Glomerular visceral epithelial cell (primary cell): ENCODE measurements around the gene SGCD.
A peak's percentile ranks its signal among the peaks of the same experiment; 100 is the strongest.

Experiments
- DNase-seq: peaks from one replicate; pipeline ENCODE4 v3.0.0-alpha.2; 2016; ENCODE audit errors: extremely low spot score

Gene SGCD

DNA sequence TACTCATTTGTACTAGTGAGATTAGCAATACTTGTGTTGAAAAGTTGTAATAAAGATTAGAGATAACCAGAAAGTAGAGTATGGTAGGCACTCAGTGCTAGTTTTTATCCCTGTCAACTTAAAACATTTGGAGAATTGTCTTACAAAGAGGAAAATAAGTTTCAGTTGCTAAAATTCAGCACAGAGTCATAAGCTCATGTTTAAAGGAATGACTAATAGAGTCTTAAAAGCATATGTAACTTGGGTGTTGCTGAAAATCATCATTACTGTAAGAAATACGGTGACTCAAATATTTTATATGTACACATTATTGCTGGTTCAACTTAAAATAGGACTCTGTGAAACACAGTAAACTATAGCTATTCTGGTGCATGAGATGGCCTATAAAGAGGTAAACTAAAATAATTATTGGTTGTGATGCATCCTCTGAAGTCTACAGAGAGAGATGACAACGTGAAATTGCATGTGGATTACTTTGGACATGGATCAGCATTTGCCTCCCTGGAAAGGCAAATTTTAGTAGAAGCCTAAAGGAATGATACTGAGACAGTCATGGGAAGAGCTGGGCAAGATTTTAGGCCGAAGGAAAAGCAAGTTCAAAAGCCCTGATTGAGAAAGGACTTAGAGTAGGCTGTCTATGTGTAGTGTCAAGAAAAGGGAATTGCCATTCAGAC, 34.6 kb downstream of the SGCD start:
- no peak for DNase-seq

DNA sequence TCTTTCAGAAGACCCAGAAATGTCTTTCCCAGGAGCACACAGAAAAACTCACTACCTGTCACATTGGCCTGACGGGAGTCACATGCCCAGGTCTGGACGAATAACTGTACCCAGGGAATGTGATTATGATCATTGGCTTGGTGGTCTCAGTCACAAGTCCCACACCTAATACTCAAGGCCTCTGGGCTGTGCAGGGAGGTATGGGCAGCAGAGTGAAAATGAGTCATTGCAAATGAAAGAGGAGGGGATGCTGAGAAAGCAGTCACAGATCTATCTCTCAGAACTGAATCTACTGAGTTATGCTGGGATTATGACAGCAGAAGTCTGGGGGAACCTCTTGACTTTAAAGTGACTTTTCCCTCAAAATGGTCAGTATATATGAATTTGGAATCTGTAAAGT, 36.9 kb downstream of the SGCD start:
- DNase-seq: no peak

DNA sequence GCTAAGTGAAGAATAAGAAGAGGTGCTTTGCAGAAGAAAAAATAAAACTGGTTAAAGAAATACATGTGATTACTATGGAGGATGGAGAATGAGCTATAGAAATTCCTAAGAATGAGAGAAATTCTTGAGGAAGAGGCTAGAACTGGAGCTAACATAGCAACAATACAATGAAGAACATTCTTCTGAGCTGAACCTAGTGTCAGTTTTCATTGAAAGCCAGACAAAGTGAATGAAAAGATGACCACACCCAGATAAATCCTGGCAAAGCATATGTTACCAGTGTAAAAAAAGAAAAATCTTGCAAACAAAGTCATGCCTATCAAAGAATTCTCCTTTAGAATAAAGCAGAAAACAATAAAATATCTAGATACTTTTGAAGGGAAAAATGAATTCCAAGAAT, 39.6 kb downstream of the SGCD start:
- no peak for DNase-seq

DNA sequence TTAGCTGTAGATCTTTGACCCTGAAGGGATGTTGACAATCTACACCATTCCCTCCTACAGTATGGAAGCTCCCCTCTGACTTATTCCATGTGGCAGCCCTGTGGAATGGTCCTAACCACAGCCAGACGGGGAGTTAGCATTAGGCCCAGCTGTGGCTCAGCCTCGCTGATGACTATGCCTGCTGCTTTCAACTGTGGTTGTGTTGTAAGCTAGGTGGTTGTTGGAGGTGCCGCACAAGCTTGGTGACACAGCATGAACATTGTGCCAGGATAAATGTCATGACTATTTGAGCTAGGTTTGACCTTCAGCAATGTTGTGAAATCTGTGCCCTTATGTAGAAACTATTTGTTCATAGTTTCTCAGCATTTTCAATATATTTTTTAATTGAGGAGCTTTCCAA, 40.6 kb downstream of the SGCD start:
- peak; percentile 80 for DNase-seq

DNA sequence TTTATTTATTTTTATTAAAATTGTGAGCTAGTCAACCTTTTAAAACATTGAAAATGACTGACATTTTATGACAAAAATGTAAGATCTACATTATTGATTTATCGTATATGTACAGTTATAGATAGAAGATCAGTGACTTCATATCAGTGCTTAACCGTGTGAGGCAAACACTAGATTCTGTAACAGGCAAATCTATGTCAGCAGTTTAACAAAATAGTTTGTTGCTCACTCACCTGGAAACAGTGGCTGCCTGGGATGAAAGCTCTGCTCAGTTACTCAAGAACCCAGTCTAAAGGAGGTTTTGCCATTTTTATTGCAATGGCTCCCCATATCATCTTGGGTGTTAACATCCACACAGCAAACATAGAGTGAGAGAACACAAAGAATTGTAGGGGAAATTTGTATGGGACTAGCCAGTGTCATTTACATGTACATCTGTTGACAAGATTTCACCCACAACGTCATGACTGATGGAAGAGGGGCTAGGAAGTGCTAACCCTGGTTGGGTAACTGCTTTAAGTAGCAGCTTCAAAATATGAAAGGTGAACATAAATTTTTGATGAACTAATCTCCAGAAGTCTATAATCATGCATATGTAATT, 49.0 kb downstream of the SGCD start:
- no peak for DNase-seq

DNA sequence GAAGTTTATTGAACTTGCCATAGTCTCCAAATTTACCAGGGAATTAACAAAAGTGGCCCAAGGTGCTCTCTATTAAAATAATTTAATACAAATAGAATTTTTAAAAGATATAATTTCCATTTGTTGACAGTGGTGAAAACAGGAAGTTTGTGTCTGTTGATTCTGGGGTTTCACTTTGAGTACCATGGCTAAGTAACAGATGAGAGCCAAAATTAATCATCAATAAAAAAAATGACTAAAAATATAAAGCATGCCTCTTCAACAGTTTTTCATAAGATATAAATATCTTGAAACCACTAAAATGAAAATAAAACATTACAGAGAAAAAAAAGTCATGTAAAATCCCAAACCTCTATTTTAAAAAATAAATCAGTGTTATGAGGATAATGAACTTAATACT, 49.8 kb downstream of the SGCD start:
- DNase-seq: no peak

DNA sequence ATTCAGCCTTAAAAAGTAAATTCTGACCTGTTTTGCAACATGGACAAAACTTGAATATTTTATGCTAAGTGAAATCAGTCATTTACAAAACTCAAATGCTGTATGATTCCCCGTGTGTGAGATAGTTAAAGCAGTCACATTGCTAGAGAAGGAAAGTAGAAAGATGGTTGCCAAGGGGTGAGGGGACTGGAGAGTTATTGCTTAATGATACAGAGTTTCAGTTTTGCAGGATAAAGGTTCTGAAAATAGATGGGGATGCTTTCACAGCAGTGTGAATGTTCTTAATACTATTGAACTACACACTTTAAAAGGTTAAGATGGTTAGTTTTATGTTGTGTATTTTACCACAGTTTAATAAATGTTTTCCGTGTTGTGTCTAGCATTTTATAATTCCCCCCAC, 51.2 kb downstream of the SGCD start:
- no peak for DNase-seq

DNA sequence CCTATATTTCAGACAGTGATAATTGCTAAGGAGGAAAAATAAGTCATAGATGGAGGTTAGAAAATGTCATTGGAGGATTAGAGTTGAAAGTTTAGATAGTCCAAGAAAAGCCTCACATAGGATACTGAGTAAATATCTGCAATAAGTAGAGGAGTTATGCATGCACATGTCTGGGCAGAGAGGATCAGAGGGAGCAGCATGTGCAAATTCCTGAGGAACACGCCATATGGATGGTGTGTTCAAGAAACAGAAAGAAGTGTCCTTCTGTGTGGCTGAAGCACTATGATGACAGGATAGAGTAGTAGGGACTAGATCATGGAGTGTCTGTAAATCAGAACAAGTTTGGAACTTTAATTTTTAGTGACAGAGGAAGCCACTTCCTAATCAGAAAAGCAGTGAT, 52.2 kb downstream of the SGCD start:
- no peak for DNase-seq

DNA sequence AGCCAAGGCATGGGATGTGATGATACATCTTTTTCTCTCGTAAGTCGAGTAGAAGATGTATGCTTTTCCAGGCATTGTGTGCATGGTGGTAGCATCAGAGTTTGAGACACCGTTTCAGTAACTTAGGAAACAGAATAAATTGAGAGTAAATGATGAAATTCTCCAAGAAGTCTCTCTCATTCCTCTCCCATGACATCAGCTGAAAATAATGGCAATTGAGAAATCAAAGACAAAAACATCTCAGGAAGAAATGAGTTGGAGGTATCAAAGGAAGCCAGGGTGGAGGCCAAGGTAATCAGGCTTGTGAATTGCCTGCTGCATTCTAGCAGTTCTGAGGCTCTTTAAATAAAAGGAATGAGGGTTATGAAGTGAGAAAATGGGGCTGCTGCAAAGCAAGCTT, 53.9 kb downstream of the SGCD start:
- peak; percentile 46 for DNase-seq

DNA sequence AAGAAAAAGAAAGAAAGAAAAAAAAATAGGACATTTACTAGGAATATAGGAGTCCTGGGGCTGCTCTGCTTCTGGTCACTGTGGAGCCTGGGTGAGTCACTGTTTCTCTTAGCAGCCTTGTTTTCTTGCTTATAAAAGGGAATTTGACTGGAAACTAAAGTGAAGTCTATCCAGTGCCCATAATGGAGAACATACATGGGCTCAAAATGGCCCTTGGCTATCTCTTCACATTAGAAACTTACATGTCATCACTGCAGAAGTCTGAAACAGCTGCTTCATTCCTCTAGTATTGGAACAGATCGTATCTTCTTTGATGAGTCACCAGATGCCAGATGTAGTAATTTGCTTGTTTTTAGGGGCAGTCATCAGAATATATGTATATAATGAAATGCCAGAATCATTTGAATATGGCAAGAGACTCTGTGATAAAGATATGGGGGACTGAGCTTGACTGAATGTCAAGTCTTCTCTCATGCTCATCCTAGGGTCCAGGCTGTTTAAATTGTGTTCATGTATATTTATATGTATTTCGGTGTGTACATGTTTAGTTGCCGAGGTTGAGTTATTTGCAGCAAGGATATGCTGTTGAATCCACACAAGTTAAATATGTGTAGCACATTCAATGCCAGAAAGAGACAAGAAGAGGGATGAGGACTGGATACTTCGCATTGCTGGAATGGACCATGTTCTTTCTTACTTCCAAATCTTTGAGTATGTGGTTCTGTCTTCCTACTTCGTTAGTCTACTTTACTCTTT, 56.7 kb downstream of the SGCD start:
- no peak for DNase-seq

DNA sequence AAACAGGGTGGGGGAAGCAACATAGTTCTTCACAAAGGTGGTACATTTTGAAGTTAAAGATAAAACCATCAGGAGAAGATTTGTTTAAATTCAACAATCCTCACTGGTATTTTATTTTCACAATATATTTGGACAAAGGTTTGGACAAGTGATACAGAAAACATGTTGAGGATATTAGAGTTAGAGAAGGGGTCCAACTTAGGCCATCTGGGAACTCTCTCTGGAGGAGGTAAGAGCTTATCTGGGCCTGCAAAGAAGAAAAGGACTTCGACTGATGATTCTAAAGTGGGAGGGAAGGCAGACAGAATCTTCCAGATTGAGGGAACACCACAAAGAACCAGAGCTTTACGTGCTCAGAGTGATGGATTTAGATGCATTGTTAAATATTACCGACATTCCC, 58.5 kb downstream of the SGCD start:
- no peak for DNase-seq

DNA sequence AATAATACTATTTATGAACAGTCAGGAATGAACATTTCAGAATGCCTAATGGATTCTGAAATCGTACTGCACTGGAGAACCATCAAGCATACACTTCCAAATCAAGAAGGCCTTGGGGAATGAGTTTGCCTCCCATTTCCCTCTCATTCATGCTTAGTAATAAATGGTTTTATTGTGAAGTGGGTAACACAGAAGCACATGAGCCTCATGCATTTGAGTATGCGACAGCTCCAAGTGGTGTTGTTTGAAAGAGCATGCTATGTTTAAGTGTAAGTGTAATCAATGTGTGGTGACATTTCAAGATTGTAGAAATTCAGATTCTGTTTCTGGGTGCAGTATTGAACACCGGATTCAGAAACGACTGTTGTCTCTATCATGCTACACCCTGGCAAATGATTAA, 60.0 kb downstream of the SGCD start:
- no peak for DNase-seq

DNA sequence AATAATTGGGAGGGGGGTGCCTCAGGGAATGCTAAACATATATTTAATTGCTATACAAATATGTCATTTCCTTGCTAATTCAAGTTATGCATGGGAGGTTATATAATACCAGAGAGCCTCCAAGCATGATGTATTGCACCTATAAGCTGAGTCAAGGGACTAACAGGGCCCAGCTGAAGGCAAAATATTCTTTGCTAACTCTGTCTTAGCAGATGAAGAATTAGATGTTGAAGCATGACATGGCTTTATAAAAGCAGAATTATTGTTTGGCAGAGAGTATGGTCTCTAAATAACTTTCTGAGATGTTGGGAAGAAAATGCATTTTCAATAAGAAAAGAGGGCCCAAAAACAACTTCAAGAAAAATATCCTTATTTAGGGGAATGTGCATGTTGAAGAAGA, 60.4 kb downstream of the SGCD start:
- DNase-seq: no peak

DNA sequence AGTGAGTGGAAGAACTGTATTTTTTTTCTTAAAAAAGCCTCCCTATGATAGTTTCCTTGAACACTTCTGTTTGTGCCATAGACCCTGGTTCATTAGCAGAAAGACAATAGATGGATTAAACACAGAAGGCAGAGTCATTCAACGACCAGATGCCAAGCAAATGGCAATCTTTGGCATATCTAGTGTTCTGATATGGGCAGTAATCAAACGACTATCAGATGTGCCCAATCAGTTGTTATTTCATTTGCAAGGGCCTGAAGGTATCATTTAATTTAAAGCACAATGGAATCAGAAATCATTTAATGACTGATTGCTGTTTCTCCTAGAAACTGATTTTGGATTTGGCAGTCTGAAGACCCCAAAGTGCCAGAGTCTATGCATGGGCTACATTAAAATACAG, 61.3 kb downstream of the SGCD start:
- DNase-seq: no peak

DNA sequence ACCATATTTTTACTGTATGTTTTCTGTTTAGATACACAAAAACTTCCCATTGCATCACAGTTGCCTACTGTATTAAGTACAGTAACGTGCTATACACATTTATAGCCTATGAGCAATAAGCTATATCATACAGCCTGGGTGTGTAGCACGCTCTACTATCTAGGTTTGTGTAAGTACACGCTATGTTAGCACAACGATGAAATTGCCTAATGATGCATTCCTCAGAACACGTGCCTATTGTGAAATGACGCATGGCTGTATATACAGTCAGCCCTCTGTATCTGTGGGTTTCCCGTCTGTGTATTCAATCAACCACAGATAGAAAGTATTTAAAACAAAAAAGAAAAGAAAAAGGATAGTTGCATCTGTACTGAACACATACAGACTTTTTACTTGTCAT, 64.2 kb downstream of the SGCD start:
- peak; percentile 73 for DNase-seq

DNA sequence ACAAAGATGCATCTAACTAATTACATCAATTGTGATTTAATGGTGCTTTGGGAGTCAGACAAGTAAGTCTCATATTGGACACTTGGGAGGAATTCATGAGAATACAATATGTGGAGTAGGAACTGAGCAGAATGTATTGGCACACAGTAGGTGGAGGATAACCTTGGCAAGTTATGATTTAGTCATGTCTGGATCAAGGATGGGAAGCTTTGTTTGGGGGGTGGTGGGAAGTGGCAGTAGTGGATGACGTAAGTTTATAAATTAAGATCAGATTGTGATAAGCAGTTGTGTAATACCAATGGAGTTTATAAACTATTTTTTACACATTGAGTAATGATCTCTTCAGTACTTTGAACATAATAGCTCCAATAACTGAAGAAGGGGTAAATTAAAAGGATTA, 67.0 kb downstream of the SGCD start:
- DNase-seq: no peak

DNA sequence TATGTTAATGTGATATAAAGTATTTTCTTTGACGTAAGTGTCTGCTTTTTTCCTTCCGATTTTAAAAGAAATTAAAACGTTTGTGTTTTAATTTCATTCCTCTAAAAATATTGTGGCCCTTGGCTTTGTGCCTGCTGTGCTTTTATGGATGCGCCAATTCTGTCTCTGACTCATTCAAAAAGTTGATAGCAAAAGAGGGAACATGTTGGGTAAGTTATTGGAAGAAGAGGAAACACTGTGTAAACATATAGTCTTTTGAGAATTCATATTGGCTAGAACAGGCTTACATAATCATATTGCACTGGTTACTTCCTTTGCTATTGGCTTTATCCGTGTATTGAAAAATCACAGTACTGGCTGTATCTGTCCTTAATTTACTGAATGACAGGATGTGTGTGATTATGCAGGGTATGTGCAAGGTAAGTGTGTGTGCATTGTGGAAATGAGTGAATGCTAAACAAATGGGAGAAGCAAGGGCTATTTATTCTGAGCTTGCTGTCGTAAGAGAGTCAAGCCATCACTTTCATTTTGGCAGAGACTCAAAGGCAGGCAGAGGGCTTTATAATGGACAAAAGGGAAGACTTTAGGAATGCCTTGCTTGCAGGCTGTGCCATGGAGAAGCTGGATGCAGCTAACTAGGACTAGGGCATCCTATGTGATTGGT, 67.8 kb downstream of the SGCD start:
- no peak for DNase-seq

DNA sequence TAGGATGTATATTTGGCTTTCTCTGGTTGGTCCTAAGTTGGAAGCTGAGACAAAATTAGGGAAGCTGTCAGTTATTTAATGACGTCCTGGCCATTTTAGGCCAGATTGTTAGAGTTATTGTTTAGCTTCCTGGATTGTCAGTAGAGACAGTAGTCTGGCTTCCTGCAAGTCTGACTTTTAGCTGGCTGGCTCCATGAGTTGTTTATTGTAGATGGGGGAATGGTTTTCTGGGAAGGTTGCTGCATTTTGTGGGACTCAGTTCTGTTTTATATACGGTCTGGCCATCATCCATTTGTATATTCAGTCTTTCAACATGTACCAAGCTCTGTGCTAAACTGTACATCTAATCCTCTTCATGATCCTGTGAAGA, 68.3 kb downstream of the SGCD start:
- no peak for DNase-seq

DNA sequence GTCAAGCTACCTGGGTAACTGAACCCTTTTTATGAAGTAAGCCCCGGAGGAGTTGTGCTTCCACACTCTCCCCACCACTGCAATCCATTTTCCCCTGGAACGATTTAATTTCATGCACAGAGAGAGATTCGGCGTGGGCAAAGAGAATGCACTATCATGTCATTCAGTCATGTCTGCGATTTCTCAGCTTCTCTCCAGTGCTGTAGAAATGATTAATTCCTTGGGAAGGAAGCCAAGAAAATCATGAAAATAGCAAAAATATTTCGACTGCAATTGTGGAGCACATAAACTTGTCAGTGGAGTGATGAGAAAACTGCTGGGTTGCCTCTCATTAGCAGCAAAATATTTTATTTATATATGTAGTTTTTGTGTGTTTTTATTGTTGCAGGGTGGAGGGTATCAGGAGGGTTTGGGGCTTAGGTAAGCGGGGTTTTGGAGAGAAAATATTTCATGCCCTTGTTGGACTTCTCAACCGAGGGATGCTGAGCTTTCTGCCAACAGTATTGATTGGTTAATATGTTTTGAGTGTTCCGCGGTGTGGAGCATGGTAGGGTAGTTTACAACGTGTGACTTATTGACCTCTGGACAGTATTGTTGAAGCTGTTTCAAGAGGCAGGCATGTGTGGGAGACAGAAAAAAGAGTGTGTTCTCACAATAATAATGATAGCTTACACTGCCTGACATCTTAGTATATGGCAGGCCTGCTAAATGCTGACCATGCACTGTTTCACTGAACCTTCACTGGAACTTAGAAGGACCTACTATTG, 69.3 kb downstream of the SGCD start:
- DNase-seq: peak; percentile 41

DNA sequence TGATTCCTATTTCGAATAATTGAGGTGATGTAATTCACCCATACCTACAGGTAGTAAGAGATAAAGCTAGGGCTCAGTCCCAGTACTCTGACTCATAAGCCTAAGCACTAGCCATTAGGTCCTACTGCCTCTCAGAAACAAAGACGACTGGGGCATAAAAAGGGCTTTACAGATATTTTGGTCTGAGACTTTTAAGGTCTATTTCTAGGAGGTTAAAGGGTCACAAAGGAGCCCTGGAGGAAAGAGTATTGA, 69.8 kb downstream of the SGCD start:
- no peak for DNase-seq

DNA sequence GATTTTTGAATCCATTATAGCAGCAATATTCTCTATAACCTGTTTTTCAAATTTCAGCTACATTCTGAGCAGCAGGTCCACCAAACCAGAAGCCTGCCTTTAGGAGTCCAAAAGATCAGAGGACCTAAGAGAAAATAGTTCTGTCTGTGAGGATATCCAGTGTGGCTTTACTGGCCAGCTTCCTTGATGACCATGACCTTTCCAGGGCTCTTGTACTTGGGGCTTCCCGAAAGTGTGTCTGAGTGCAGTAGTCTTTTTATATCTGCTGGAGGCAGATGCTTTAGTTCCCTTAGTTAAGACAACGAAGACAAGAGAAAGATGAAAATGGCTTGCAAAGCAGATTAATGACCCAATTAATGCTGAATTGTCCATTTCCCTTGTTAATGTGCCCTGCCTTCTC, 72.4 kb downstream of the SGCD start:
- DNase-seq: no peak

DNA sequence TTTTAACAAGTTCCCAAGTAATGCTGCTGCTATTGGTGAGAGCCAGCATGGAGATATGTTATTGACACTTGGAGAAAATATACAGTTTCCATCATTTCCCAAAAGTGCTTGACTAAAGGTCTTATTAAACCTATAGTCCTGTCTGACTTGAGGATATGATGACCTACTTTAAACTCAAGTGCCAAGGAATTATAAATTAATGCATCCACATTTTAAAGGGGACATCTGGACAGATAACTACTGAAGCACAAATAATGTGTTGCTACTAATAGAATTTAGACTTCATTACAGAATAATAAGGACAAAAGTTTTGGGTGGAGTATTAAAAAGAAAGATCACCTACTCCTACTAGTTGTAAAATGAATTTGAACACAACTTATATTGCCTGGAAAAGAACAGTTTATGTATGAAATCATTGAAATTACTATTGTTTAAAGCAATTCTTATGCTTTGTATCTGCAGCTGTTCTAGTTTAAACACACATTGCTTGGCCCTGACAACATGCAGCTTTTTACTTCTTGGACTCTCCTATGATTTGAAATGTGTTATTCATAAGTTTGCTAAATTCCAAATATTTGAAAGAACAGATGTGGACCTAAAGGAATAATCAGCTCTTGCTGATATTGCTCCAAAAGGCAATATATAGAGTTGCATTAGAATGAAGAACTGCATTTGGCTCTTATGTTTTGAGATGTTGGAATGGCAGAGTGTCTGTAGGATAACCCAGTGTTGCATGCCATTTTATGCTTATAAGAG, 73.4 kb downstream of the SGCD start:
- no peak for DNase-seq
